Ishikawa (cell line): ENCODE measurements around the gene IMPG2.

Experiments
- CEBPB ChIP-seq: IDR thresholded peaks from 2 replicates; pipeline ENCODE4 v1.6.1; 2012
- CREB1 ChIP-seq: IDR thresholded peaks from 2 replicates; pipeline ENCODE4 v1.6.1; 2012; ENCODE audit warnings: low read depth
- EGR1 ChIP-seq: IDR thresholded peaks from 2 replicates; pipeline ENCODE4 v1.6.1; 2012
- EP300 ChIP-seq: IDR thresholded peaks from 2 replicates; pipeline ENCODE4 v1.6.1; 2012; ENCODE audit warnings: borderline replicate concordance
- FOXM1 ChIP-seq: IDR thresholded peaks from 2 replicates; pipeline ENCODE4 v1.6.1; 2012; ENCODE audit warnings: low read depth, borderline replicate concordance
- MAX ChIP-seq: IDR thresholded peaks from 2 replicates; pipeline ENCODE4 v1.6.1; 2012
- NFIC ChIP-seq: IDR thresholded peaks from 2 replicates; pipeline ENCODE4 v1.6.1; 2012
- RAD21 ChIP-seq: IDR thresholded peaks from 2 replicates; pipeline ENCODE4 v1.6.1; 2012; ENCODE audit warnings: low read depth
- REST ChIP-seq: IDR thresholded peaks from 2 replicates; pipeline ENCODE4 v1.6.1; 2012; ENCODE audit warnings: low read depth, mild to moderate bottlenecking
- TAF1 ChIP-seq: IDR thresholded peaks from 2 replicates; pipeline ENCODE4 v1.6.1; 2012; ENCODE audit warnings: low read depth, mild to moderate bottlenecking
- TCF12 ChIP-seq: IDR thresholded peaks from 2 replicates; pipeline ENCODE4 v1.6.1; 2012; ENCODE audit warnings: low read depth
- TEAD4 ChIP-seq: IDR thresholded peaks from 2 replicates; pipeline ENCODE4 v1.6.1; 2012
- USF1 ChIP-seq: IDR thresholded peaks from 2 replicates; pipeline ENCODE4 v1.6.1; 2012
- YY1 ChIP-seq: IDR thresholded peaks from 2 replicates; pipeline ENCODE4 v1.6.1; 2012; ENCODE audit warnings: low read depth
- ZBTB7A ChIP-seq: IDR thresholded peaks from 2 replicates; pipeline ENCODE4 v1.6.1; 2012; ENCODE audit warnings: low read depth

The IMPG2 gene

GRCh38 chr3:101249522-101249921, 70.9 kb downstream of the IMPG2 start:
- TF ChIP-seq TEAD4: no peak
- no peak for TF ChIP-seq USF1
- no peak for TF ChIP-seq RAD21
- TF ChIP-seq REST: no peak
- no peak for TF ChIP-seq YY1
- TF ChIP-seq NFIC: no peak
- TF ChIP-seq EGR1: no peak
- TF ChIP-seq CEBPB: no peak
- no peak for TF ChIP-seq EP300
- no peak for TF ChIP-seq CREB1
- TF ChIP-seq TCF12: no peak
- no peak for TF ChIP-seq FOXM1
- no peak for TF ChIP-seq TAF1
- no peak for TF ChIP-seq ZBTB7A
- TF ChIP-seq MAX: no peak

- TF ChIP-seq MAX (no peak), FOXM1 (no peak), ZBTB7A (no peak), YY1 (no peak), REST (no peak), USF1 (no peak), TEAD4 (no peak)
Measured at GRCh38 chr3:101248736-101249135, 71.6 kb downstream of the IMPG2 start.

GRCh38 chr3:101244212-101244575, 76.2 kb downstream of the IMPG2 start:
- no peak for TF ChIP-seq CREB1
- no peak for TF ChIP-seq REST

- TF ChIP-seq TCF12 (no peak), REST (no peak), NFIC (no peak)
Measured at GRCh38 chr3:101243285-101244211, 76.8 kb downstream of the IMPG2 start.
